IMR-90 (cell line): ENCODE measurements around the gene IL17REL. TPM values are rescaled to one million over a fixed set of nuclear protein-coding genes. Genes with fewer than 3 reads are reported as not detected.

ENCODE experiments used
- ATAC-seq: fragments of 200-7000 bp; cut with Tn5 transposase; 2 replicates; pipeline ENCODE4 v1.9.1; 2020; ENCODE audit warnings: low read depth, mild to moderate bottlenecking, moderate library complexity
- BruUV-seq: library from RNA; stranded (reverse); fragments of 400-500 nt; replicated peaks from 2 replicates; lab custom pipeline; 2021; lab: Mats Ljungman, UMichigan
- CTCF ChIA-PET: fragments of 300-600 bp; formaldehyde crosslinking; extraction: SDS; loops from one replicate; lab custom pipeline; 2021; ENCODE audit warnings: antibody characterized with exemption; lab: Yijun Ruan, JAX
- POLR2A ChIA-PET: fragments of 300-600 bp; sonication (Branson Sonifier 250); formaldehyde crosslinking; loops from one replicate; lab custom pipeline; 2022; ENCODE audit warnings: antibody characterized with exemption; ENCODE audit not compliant: unreplicated experiment; lab: Charles Lee
- DNase-seq: peaks from one replicate; pipeline ENCODE4 v3.0.0; 2013
- H2AFZ ChIP-seq: replicated peaks from 2 replicates; pipeline ENCODE3; 2013; ENCODE audit warnings: low read length, mild to moderate bottlenecking; ENCODE audit not compliant: poor library complexity
- H2AK5ac ChIP-seq: 2 replicates; pipeline ENCODE4 v1.6.1; 2013; ENCODE audit warnings: low read depth, low read length, inconsistent platforms
- H2AK9ac ChIP-seq: replicated peaks from 2 replicates; pipeline ENCODE3; 2013; ENCODE audit warnings: mild to moderate bottlenecking, low read depth, low read length, moderate library complexity; ENCODE audit not compliant: poor library complexity
- H2BK120ac ChIP-seq: 2 replicates; pipeline ENCODE4 v1.6.1; 2013; ENCODE audit warnings: low read depth, low read length, inconsistent platforms
- H2BK15ac ChIP-seq: 3 replicates; pipeline ENCODE4 v1.6.1; 2013; ENCODE audit warnings: low read depth, low read length, inconsistent platforms
- H2BK20ac ChIP-seq: 2 replicates; pipeline ENCODE4 v1.6.1; 2013; ENCODE audit warnings: low read depth, mild to moderate bottlenecking, inconsistent platforms, low read length, moderate library complexity
- H2BK5ac ChIP-seq: 2 replicates; pipeline ENCODE4 v1.6.1; 2013; ENCODE audit warnings: mild to moderate bottlenecking, low read depth, low read length, inconsistent platforms; ENCODE audit not compliant: poor library complexity, severe bottlenecking
- H3K14ac ChIP-seq: replicated peaks from 2 replicates; pipeline ENCODE4 v1.6.1; 2013; ENCODE audit warnings: low read depth, low read length, inconsistent platforms
- H3K18ac ChIP-seq: 2 replicates; pipeline ENCODE4 v1.6.1; 2013; ENCODE audit warnings: low read depth, low read length, control low read depth
- H3K23ac ChIP-seq: 2 replicates; pipeline ENCODE4 v1.6.1; 2013; ENCODE audit warnings: low read depth, low read length, inconsistent platforms
- H3K27ac ChIP-seq: 2 replicates; pipeline ENCODE4 v1.5.1; 2013; ENCODE audit warnings: mild to moderate bottlenecking, control low read depth, low read length; ENCODE audit not compliant: insufficient read depth
- H3K27me3 ChIP-seq: 2 replicates; pipeline ENCODE4 v1.6.1; 2013; ENCODE audit warnings: low read length; ENCODE audit not compliant: control insufficient read depth, insufficient read depth
- H3K36me3 ChIP-seq: 2 replicates; pipeline ENCODE4 v1.6.1; 2013; ENCODE audit warnings: low read length, mixed read lengths; ENCODE audit not compliant: control insufficient read depth, insufficient read depth
- H3K4ac ChIP-seq: 2 replicates; pipeline ENCODE4 v1.6.1; 2013; ENCODE audit warnings: low read depth, low read length, inconsistent platforms
- H3K4me1 ChIP-seq: 2 replicates; pipeline ENCODE4 v1.6.1; 2013; ENCODE audit warnings: low read length, mixed read lengths; ENCODE audit not compliant: control insufficient read depth, insufficient read depth
- H3K4me2 ChIP-seq: 2 replicates; pipeline ENCODE4 v1.6.1; 2013; ENCODE audit warnings: low read depth, mild to moderate bottlenecking, control low read depth, low read length, moderate library complexity
- H3K4me3 ChIP-seq: 2 replicates; pipeline ENCODE4 v1.5.1; 2013; ENCODE audit warnings: low read depth, mild to moderate bottlenecking, control low read depth, low read length, moderate library complexity; ENCODE audit not compliant: insufficient read depth
- H3K56ac ChIP-seq: 2 replicates; pipeline ENCODE4 v1.6.1; 2013; ENCODE audit warnings: low read length, inconsistent platforms; ENCODE audit not compliant: insufficient read depth; ENCODE audit errors: extremely low read depth
- H3K79me1 ChIP-seq, 2 experiments: 2 replicates each; pipeline ENCODE4 v1.6.1; 2013; ENCODE audit warnings: low read length in 2 of 2, inconsistent platforms in 1 of 2, low read depth in 1 of 2
- H3K9ac ChIP-seq: 2 replicates; pipeline ENCODE4 v1.6.1; 2013; ENCODE audit warnings: low read depth, low read length, control low read depth
- H3K9me1 ChIP-seq: 2 replicates; pipeline ENCODE4 v1.6.1; 2013; ENCODE audit warnings: low read length, inconsistent platforms; ENCODE audit not compliant: insufficient read depth
- H3K9me3 ChIP-seq: 2 replicates; pipeline ENCODE4 v1.6.1; 2013; ENCODE audit warnings: low read length; ENCODE audit not compliant: control insufficient read depth, insufficient read depth
- H4K20me1 ChIP-seq: 2 replicates; pipeline ENCODE4 v1.6.1; 2013; ENCODE audit warnings: low read length, inconsistent platforms; ENCODE audit not compliant: insufficient read depth
- H4K5ac ChIP-seq: 2 replicates; pipeline ENCODE4 v1.6.1; 2013; ENCODE audit warnings: mild to moderate bottlenecking, low read depth, low read length, control low read depth
- H4K8ac ChIP-seq, 2 experiments: 2 replicates each; pipeline ENCODE4 v1.6.1; 2013; ENCODE audit warnings: low read depth in 2 of 2, low read length in 2 of 2, control low read depth in 1 of 2, inconsistent platforms in 1 of 2
- H4K91ac ChIP-seq: 2 replicates; pipeline ENCODE4 v1.6.1; 2013; ENCODE audit warnings: low read depth, low read length, inconsistent platforms; ENCODE audit not compliant: insufficient read depth
- BHLHE40 ChIP-seq: fragments of 150-350 bp; IDR thresholded peaks from 2 replicates; pipeline ENCODE4 v1.6.1; 2016; ENCODE audit warnings: mild to moderate bottlenecking, low read depth, low read length
- CEBPB ChIP-seq: IDR thresholded peaks from 2 replicates; pipeline ENCODE4 v1.6.1; 2012; ENCODE audit warnings: low read depth, low read length, improper control_type of control experiment
- CHD1 ChIP-seq: IDR thresholded peaks from 2 replicates; pipeline ENCODE4 v1.6.1; 2012; ENCODE audit warnings: low read depth, low read length, improper control_type of control experiment
- CTCF ChIP-seq: conservative IDR thresholded peaks from 2 replicates; pipeline ENCODE4 v1.5.1; 2012; ENCODE audit warnings: mild to moderate bottlenecking, low read depth, low read length, improper control_type of control experiment
- FOS ChIP-seq: fragments of 150-350 bp; IDR thresholded peaks from 2 replicates; pipeline ENCODE4 v1.6.1; 2016; ENCODE audit warnings: low read depth, low read length
- MAFK ChIP-seq: IDR thresholded peaks from 2 replicates; pipeline ENCODE4 v1.6.1; 2012; ENCODE audit warnings: low read depth, low read length, improper control_type of control experiment
- MAZ ChIP-seq: IDR thresholded peaks from 2 replicates; pipeline ENCODE4 v1.6.1; 2012; ENCODE audit warnings: low read depth, mild to moderate bottlenecking, low read length, improper control_type of control experiment, moderate library complexity, borderline replicate concordance
- MXI1 ChIP-seq: IDR thresholded peaks from 2 replicates; pipeline ENCODE4 v1.6.1; 2012; ENCODE audit warnings: low read depth, mild to moderate bottlenecking, low read length, moderate library complexity, borderline replicate concordance
- NFE2L2 ChIP-seq: fragments of 150-350 bp; IDR thresholded peaks from 2 replicates; pipeline ENCODE4 v1.6.1; 2016; ENCODE audit warnings: low read depth, mild to moderate bottlenecking, low read length
- RAD21 ChIP-seq: IDR thresholded peaks from 2 replicates; pipeline ENCODE4 v1.6.1; 2012; ENCODE audit warnings: low read length, improper control_type of control experiment
- RCOR1 ChIP-seq: IDR thresholded peaks from 2 replicates; pipeline ENCODE4 v1.6.1; 2012; ENCODE audit warnings: mild to moderate bottlenecking, low read length, improper control_type of control experiment; ENCODE audit not compliant: insufficient replicate concordance
- RFX5 ChIP-seq: IDR thresholded peaks from 2 replicates; pipeline ENCODE4 v1.8.0; 2012; ENCODE audit warnings: low read depth, mild to moderate bottlenecking, low read length, moderate library complexity
- SMC3 ChIP-seq: fragments of 150-350 bp; IDR thresholded peaks from 2 replicates; pipeline ENCODE4 v1.6.1; 2016; ENCODE audit warnings: low read depth, mild to moderate bottlenecking, antibody characterized with exemption, low read length, moderate library complexity
- USF2 ChIP-seq: fragments of 150-350 bp; IDR thresholded peaks from 2 replicates; pipeline ENCODE4 v1.6.1; 2017; ENCODE audit warnings: mild to moderate bottlenecking, antibody characterized with exemption, low read length, low read depth
- WGBS, 2 experiments: methylation state at CpG; one replicate each; pipeline versions ENCODE4 v1.1.5 to v1.1.7; 2013; ENCODE audit warnings: missing lambda C conversion rate in 2 of 2; ENCODE audit not compliant: insufficient read length in 1 of 2; ENCODE audit errors: extremely low coverage in 2 of 2; 5-methylcytosine and 5-hydroxymethylcytosine counted together
- dilution Hi-C: fragments of 300-500 bp; cut with HindIII; formaldehyde crosslinking; loops from one replicate; pipeline ENCODE4 v1.14.3; 2018; ENCODE audit warnings: low sequenced_read_pairs; ENCODE audit not compliant: unreplicated experiment
- in situ Hi-C: fragments of 300-500 bp; cut with MboI; formaldehyde crosslinking; loops from 3 replicates; pipeline ENCODE4 v1.14.3; 2019; ENCODE audit warnings: low sequenced_read_pairs, inconsistent platforms, mixed read lengths
- intact Hi-C: fragments of 100-400 bp; cut with micrococcal nuclease; formaldehyde crosslinking; loops from 2 replicates; pipeline ENCODE4 v1.10.0; 2022
- polyA plus RNA-seq, 3 experiments: library from polyadenylated mRNA; depleted of rRNA; stranded (reverse); fragments of >200 nt; gene quantifications; 2 replicates each; pipeline ENCODE4 v1.2.3, GENCODE V29; 2012; ENCODE audit warnings: low replicate concordance in 1 of 3
- total RNA-seq: library from RNA; depleted of rRNA; stranded (reverse); fragments of >200 nt; gene quantifications from 2 replicates; pipeline ENCODE4 v1.2.3, GENCODE V29; 2012

The IL17REL gene
- total and polyA plus RNA-seq, 2 of the 4 experiments (the other 2 are of a cell fraction): not detected

- intact Hi-C loops (no loop called here), in situ Hi-C loops (loop anchor here (5.0 kb wide), 1 partner anchor 99 kb away; no protein-coding TSS in a partner anchor), dilution Hi-C loops (no loop called here)
- WGBS, 2 experiments: 90% methylated on average over 26 of the region's 49 CpGs; no CpG with 5 or more reads in 1 of the 2 experiments
- Histone ChIP-seq H3K4me2 (no peak overlapping the region), H4K5ac (no peak overlapping the region), H2BK20ac (no peak overlapping the region), H3K36me3 (no peaks in the 10 kb centered on the region), H3K9me3 (no peaks in the 10 kb centered on the region), H4K8ac (no peak overlapping the region), H4K20me1 (no peaks in the 10 kb centered on the region), H2AK9ac (no peak overlapping the region), H4K91ac (no peak overlapping the region), H3K9me1 (no peaks in the 10 kb centered on the region), H3K79me1 (no peaks in the 10 kb centered on the region), H3K9ac (no peak overlapping the region), H2BK5ac (no peak overlapping the region), H3K23ac (no peak overlapping the region), H2AFZ (no peak overlapping the region), H3K14ac (no peak overlapping the region), H3K4me3 (no peak overlapping the region), H3K18ac (no peak overlapping the region), H3K27me3 (peaks cover 20% of the 10 kb centered on the region; the same call in 1 of the 2 replicates), H3K4me1 (no peaks in the 10 kb centered on the region; the same call in 1 of the 2 replicates), H2BK120ac (no peak overlapping the region), H2AK5ac (no peak overlapping the region), H2BK15ac (no peak overlapping the region), H3K56ac (no peak overlapping the region), H3K27ac (no peak overlapping the region), H3K4ac (no peak overlapping the region)
- no TSS peak for BruUV-seq
- DNase-seq: no peak
- POLR2A ChIA-PET: interaction anchor here (0.5 kb wide), 1 partner anchor 156 kb away, joined by 4 read pairs; no protein-coding TSS in a partner anchor
- ATAC-seq: no peak
- TF ChIP-seq RFX5 (no peak), NFE2L2 (no peak), SMC3 (no peak), MAZ (no peak), MAFK (no peak), RAD21 (no peak), BHLHE40 (no peak), MXI1 (no peak), CEBPB (no peak), USF2 (no peak), RCOR1 (no peak), FOS (no peak), CHD1 (no peak), CTCF (no peak)
- CTCF ChIA-PET: interaction anchor here (0.5 to 1.7 kb wide), 6 partner anchors 27 to 264 kb away, joined by 3 to 12 read pairs (median 4); no protein-coding TSS in a partner anchor
Measured at GRCh38 chr22:50031189-50032091, 18.9 kb upstream of the IL17REL start.
